K562 (cell line): ENCODE results near the gene BIK.

Experiments used
- CTCF ChIP-seq, 3 experiments: IDR thresholded peaks in 2 of 3; conservative IDR thresholded peaks in 1 of 3; 2 replicates each; pipeline ENCODE4 v1.5.1; 2011 to 2012; ENCODE audit warnings: low read length in 3 of 3, mild to moderate bottlenecking in 3 of 3, control low read depth in 2 of 3, improper control_type of control experiment in 1 of 3, inconsistent platforms in 1 of 3, low read depth in 1 of 3, mixed read lengths in 1 of 3, moderate library complexity in 1 of 3; ENCODE audit not compliant: insufficient read depth in 2 of 3
- NFIC ChIP-seq: fragments of 450-650 bp; IDR thresholded peaks from 2 replicates; pipeline ENCODE4 v1.6.1; 2017; ENCODE audit warnings: mild to moderate bottlenecking, inconsistent platforms
- POLR2A ChIP-seq: fragments of 450-650 bp; conservative IDR thresholded peaks from 2 replicates; pipeline ENCODE4 v1.6.1; 2016
- SIN3A ChIP-seq, 2 experiments: fragments of 150-350 bp in 1 of 2; IDR thresholded peaks; 2 replicates each; pipeline ENCODE4 v1.6.1; 2011 to 2016; ENCODE audit warnings: borderline replicate concordance in 2 of 2, low read depth in 2 of 2, low read length in 2 of 2, mild to moderate bottlenecking in 2 of 2, moderate library complexity in 2 of 2; ENCODE audit not compliant: control insufficient read depth in 1 of 2
- SPI1 ChIP-seq: IDR thresholded peaks from 2 replicates; pipeline ENCODE4 v1.6.1; 2011; ENCODE audit warnings: low read depth, low read length, control low read depth, borderline replicate concordance
- TEAD4 ChIP-seq, 2 experiments: sonication (generic) in 1 of 2; formaldehyde crosslinking in 1 of 2; IDR thresholded peaks; 2 replicates each; pipeline versions ENCODE4 v1.6.1 to v1.8.0; 2012 to 2022; ENCODE audit warnings: borderline replicate concordance in 1 of 2, inconsistent platforms in 1 of 2, low read length in 1 of 2, mild to moderate bottlenecking in 1 of 2, missing genetic modification reagents in 1 of 2
- ZBTB40 ChIP-seq, 2 experiments: fragments of 450-650 bp in 1 of 2; sonication (generic) in 1 of 2; formaldehyde crosslinking in 1 of 2; IDR thresholded peaks; 2 replicates each; pipeline versions ENCODE4 v1.7.1 to v1.9.0; 2016 to 2022; ENCODE audit warnings: inconsistent platforms in 1 of 2, mild to moderate bottlenecking in 1 of 2, missing genetic modification reagents in 1 of 2
- ZBTB7A ChIP-seq: IDR thresholded peaks from 2 replicates; pipeline ENCODE4 v1.6.1; 2011; ENCODE audit warnings: low read depth, mild to moderate bottlenecking, low read length, moderate library complexity, borderline replicate concordance; ENCODE audit not compliant: control insufficient read depth

DNA sequence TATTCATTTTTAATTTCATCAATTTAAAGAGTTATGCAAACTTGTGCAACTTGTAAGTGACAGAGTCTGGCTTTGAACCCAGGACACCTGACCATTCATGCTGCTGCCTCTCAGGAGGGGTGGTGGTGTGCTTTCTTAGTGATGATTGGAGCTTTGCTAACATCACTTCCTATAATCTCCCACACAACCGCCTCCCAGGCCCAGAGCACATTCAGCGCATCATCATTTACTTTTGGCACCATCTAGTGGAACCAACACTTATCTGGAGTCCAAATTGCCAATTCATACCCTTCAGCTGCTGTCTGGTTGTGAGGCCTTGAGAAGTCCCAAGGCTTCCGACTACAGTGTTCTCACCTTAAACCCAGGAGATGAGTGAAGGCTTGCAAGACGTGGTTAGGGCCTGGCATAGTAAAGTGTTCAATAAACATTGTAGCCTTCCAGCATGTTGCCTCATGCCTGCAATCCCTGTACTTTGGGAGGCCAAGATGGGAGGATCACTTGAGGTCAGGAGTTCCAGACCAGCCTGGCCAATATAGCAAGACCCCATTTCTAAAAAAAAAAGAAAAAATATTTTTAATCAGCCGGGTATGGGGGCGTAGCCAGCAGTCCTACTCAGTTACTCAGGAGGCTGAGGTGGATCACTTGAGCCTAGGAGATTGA lies 20.3 kb upstream of the BIK start:
- TF ChIP-seq NFIC (no peak), TEAD4 (IDR thresholded peaks at IDR 0.05; ENCODE audit: low read length) (no peak), TEAD4 (CRISPR knock-in tag; IDR thresholded peaks at IDR 0.05; ENCODE audit: borderline replicate concordance) (no peak), POLR2A (no peak), CTCF (IDR thresholded peaks at IDR 0.05 in 2 of 3, conservative IDR thresholded peaks at IDR 0.05 in 1 of 3; ENCODE audit: insufficient read depth in 2 of 3, low read depth in 1 of 3, low read length in 3 of 3) (peak; percentile 57 to 71 (median 63); a peak in 5 of 6 replicates), ZBTB7A (no peak), SPI1 (0 out of 2 replicates have a peak, but pooled peaks have one; percentile 42), SIN3A (IDR thresholded peaks at IDR 0.05; ENCODE audit: borderline replicate concordance in 2 of 2, control insufficient read depth in 1 of 2, low read depth in 2 of 2, low read length in 2 of 2) (no peak), ZBTB40 (IDR thresholded peaks at IDR 0.05) (no peak), ZBTB40 (CRISPR knock-in tag; IDR thresholded peaks at IDR 0.05) (no peak)
